NCI-H1092 treated with DMSO at 0.1 percent for 48 hours (cell line): Measurements from ENCODE around the gene ZNF547.

ENCODE experiments used
- DNase-seq: peaks from one replicate; lab custom pipeline; 2025; lab: John Stamatoyannopoulos, UW

The ZNF547 gene

GRCh38 chr19:57362997-57363687, at the start of gene ZNF547, which contains the start of gene TRAPPC2B:
Gene ZNF547 (plus strand): TSS chr19:57363551. CDS start chr19:57368556, 5,005 bp downstream.
Gene TRAPPC2B (plus strand): TSS chr19:57363551. CDS start chr19:57364834, 1,283 bp downstream.
- peak; percentile 96 for DNase-seq

- DNase-seq: no peak
Measured at GRCh38 chr19:57314146-57314545, 49.2 kb upstream of the ZNF547 start.

- no peak for DNase-seq
Measured at GRCh38 chr19:57317503-57317902, 45.8 kb upstream of the ZNF547 start.

GRCh38 chr19:57319869-57320179, 43.5 kb upstream of the ZNF547 start:
- DNase-seq: no peak

- DNase-seq: peak; percentile 75
Measured at GRCh38 chr19:57320180-57321084, 42.9 kb upstream of the ZNF547 start, which contains the start of gene ZNF543. Gene ZNF543 (plus strand): TSS chr19:57320472. CDS start chr19:57320854, 382 bp downstream.

GRCh38 chr19:57321116-57321515, 42.2 kb upstream of the ZNF547 start:
- DNase-seq: no peak

- no peak for DNase-seq
Measured at GRCh38 chr19:57321751-57322150, 41.6 kb upstream of the ZNF547 start.

- DNase-seq: no peak
Measured at GRCh38 chr19:57324992-57325391, 38.4 kb upstream of the ZNF547 start.

GRCh38 chr19:57327993-57328392, 35.4 kb upstream of the ZNF547 start:
- DNase-seq: no peak

GRCh38 chr19:57334191-57334590, 29.2 kb upstream of the ZNF547 start:
- no peak for DNase-seq

- DNase-seq: no peak
Measured at GRCh38 chr19:57338877-57339276, 24.5 kb upstream of the ZNF547 start.

GRCh38 chr19:57342582-57342981, 20.8 kb upstream of the ZNF547 start:
- no peak for DNase-seq

GRCh38 chr19:57348136-57348535, 15.2 kb upstream of the ZNF547 start:
- DNase-seq: no peak

- DNase-seq: peak; percentile 83
Measured at GRCh38 chr19:57350877-57351805, 12.2 kb upstream of the ZNF547 start, which contains the start of gene ZNF304. Gene ZNF304 (plus strand): TSS chr19:57351271. CDS start chr19:57351665, 394 bp downstream.

- DNase-seq: no peak
Measured at GRCh38 chr19:57351867-57352266, 11.5 kb upstream of the ZNF547 start.

- DNase-seq: no peak
Measured at GRCh38 chr19:57355916-57356315, 7.4 kb upstream of the ZNF547 start.

GRCh38 chr19:57357406-57357805, 5.9 kb upstream of the ZNF547 start:
- no peak for DNase-seq

- DNase-seq: no peak
Measured at GRCh38 chr19:57359300-57359699, 4.1 kb upstream of the ZNF547 start.

GRCh38 chr19:57362419-57362818, 932 bp upstream of the ZNF547 start:
- no peak for DNase-seq

- no peak for DNase-seq
Measured at GRCh38 chr19:57363688-57364181, 384 bp downstream of the ZNF547 start.

GRCh38 chr19:57366776-57367175, 3.4 kb downstream of the ZNF547 start:
- no peak for DNase-seq

- no peak for DNase-seq
Measured at GRCh38 chr19:57374179-57374578, 10.8 kb downstream of the ZNF547 start.
